OCI-LY3 (cell line): Measurements from ENCODE around the gene CHST15.

Source experiments
- EZH2phosphoT487 ChIP-seq: fragments of 200-600 bp; shearing (Covaris generic); IDR thresholded peaks from 2 replicates; pipeline ENCODE4 v1.6.1; 2018; ENCODE audit warnings: antibody characterized with exemption, mixed run types, low read depth
- TF ChIP-seq, protein P1 (sequence below): fragments of 200-600, 300-600 bp; sonication (generic); IDR thresholded peaks from 2 replicates; pipeline ENCODE4 v1.5.1; 2014; ENCODE audit warnings: antibody characterized with exemption, low read length, low read depth

DNA sequence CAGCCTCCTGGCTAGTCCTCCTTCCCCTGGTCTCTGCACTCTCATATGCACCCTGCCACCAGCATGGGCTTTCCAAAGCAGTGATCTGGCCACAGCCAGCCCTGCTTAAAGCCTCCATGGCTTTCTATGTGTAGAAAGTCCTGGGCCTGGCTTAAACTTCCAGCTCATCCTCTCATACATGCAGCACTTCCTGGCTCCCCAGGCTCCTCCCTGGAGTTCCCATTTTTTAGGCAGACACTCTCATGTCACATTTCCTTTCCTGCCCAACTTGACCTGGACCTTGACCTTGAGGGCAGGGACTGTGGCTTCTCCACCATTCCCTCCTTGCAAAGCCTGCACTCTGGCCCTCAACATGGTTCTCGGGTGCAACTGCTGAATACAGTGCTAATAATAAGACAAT, 79.5 kb downstream of the CHST15 start:
- TF ChIP-seq, protein P1, sequence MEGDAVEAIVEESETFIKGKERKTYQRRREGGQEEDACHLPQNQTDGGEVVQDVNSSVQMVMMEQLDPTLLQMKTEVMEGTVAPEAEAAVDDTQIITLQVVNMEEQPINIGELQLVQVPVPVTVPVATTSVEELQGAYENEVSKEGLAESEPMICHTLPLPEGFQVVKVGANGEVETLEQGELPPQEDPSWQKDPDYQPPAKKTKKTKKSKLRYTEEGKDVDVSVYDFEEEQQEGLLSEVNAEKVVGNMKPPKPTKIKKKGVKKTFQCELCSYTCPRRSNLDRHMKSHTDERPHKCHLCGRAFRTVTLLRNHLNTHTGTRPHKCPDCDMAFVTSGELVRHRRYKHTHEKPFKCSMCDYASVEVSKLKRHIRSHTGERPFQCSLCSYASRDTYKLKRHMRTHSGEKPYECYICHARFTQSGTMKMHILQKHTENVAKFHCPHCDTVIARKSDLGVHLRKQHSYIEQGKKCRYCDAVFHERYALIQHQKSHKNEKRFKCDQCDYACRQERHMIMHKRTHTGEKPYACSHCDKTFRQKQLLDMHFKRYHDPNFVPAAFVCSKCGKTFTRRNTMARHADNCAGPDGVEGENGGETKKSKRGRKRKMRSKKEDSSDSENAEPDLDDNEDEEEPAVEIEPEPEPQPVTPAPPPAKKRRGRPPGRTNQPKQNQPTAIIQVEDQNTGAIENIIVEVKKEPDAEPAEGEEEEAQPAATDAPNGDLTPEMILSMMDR: no peak
- no peak for TF ChIP-seq EZH2phosphoT487
